SHP77 treated with DMSO at 0.1 percent for 48 hours (cell line): ENCODE data around the gene SMURF1.
"Not testable (repeated sequence)": the region's sequence is repeated elsewhere in the genome, so short reads cannot be mapped to it uniquely, and the experiment has no call there.

Experiments
- DNase-seq: peaks from one replicate; lab custom pipeline; 2025; lab: John Stamatoyannopoulos, UW

Gene SMURF1

DNA sequence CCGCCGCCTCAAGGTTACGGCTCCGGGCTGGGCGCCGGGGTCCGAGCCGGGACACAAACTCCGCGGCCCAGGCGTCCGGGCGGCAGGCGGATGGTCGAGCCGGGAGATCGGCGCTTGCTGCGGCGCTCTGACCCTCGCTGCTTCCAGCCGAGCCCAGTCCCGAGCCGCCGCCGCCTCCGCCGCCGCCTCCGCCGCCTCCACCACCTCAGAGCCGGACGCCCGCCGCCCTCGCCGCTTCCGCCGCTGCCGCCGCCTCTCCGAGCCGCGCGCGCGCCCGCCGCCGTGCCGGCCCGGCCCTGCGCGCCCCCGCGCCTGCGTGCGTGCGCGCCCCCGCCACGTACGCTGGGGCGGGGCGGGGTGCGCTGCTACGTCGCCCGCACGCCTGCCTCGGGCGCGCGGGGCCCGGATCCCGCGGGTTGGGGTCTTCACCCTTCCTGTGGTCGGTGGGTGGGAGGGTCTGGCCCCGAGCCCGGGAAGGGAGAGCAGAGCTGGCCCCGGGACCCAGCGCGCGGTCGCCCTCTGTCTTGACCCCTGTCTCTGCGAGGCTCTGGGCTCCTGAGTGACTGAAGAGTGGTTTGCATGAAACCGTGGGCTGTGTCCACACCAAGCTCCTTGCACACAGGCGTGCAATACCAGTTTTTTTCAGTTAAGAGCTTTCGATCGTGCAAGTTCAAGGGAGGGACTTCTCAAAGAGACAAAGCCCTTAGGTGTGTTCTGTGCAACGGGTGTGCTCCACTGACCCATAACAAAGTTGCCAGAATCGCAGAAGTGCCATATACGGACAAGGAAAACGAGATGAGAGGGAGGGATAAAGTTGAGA is at the start of gene SMURF1:
Gene SMURF1 (minus strand): TSS at position 256 of the 820 bp plus-strand sequence. CDS start 328 bp downstream, outside the sequence.
- no peak for DNase-seq

DNA sequence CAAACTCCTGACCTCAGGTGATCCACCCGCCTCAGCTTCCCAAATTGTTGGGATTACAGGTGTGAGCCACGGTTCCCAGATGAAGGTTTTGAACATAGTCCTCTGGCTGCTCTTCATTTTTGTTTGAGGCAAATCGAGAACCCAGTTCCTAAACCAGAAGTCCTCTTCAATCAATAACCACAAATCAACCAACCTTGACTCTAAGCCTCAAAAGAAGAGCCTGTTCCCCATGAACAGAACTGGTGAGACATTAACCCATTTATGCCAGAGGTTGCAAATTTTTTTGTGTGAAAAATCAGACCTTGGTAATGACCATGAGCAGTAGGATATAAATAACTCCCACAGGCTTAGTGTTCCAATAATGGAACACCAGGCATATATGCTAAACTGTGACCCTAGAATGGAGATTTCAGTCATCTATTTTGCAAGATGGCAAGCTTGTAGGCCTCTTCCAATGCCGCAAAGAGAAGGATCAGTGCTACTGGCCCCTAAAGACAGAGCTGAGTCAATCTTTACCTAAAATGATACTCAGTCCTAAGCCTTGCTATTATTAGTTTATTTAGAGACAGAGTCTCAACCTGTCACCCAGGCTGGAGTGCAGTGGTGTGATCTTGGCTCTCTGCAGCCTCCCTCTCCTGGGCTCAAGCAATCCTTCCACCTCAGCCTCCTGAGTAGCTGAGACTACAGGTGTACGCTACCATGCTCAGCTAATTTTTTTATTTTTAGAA is 48.1 kb upstream of the SMURF1 start:
- no peak for DNase-seq

DNA sequence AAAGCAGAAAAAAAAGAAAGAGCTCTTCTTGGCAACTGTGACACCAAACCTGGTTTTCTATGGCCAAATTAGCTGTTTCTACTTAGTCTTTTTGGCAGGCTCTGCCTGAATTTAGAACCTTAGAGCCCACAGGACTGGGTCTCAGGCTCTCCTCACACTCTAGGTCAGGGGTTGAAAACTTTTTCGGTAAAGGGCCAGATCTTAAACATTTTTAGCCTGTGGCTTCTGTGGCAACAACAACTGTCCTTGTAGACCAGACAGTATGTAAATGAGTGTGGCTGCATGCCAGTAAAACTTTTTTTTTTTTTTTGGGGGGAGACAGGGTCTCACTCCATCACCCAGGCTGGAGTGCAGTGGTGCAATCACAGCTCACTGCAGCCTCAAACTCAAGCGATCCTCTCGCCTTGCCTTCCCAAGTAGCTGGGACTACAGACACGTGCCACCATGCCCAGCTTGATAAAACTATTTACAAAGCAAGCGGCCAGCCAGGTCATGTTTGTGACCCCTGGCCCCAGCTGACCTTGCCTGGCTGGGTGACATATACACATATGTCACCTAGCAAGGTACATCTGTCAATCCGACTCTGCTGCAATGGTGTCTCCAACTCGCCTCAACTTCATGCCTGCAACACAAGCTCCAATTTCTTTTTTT is 46.6 kb upstream of the SMURF1 start:
- no peak for DNase-seq

DNA sequence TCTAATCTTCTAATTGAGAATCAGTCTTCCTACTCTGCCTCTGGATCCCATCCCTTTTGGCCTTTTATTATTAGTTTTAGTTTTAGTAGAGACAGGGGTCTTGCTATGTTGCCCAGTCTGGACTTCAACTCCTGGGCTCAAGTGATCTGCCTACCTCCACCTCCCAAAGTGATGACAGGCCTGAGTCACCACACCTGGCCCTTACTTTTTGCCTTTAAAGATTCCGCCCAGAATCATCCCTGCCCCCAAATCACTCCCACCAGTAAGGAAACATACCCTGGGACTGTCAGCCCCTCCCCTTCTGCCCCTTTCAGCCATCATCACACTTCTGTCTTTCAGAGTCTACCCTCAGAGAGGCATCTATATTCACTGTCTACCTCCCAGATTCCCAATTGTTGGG is 45.3 kb upstream of the SMURF1 start:
- DNase-seq, result no peak

DNA sequence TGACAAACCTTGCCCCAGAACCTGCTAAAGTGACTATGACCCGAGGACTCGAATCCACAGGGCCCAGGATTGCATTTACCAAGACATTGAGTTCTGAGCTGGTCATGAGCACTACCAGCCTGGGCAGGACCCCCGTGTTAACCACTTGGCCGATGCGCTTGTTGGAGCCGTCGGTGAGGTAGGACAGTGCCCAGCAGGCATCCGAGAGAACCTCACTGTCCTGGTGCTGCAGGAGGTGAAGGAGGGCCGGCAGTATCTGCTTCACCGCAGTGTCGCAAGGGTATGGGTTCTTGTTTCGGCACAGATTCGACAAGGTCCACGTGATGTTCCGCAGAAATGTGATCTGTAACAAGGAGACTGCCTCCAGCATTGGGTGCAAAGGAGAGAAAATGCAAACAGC is 44.3 kb upstream of the SMURF1 start:
- DNase-seq, result no peak

DNA sequence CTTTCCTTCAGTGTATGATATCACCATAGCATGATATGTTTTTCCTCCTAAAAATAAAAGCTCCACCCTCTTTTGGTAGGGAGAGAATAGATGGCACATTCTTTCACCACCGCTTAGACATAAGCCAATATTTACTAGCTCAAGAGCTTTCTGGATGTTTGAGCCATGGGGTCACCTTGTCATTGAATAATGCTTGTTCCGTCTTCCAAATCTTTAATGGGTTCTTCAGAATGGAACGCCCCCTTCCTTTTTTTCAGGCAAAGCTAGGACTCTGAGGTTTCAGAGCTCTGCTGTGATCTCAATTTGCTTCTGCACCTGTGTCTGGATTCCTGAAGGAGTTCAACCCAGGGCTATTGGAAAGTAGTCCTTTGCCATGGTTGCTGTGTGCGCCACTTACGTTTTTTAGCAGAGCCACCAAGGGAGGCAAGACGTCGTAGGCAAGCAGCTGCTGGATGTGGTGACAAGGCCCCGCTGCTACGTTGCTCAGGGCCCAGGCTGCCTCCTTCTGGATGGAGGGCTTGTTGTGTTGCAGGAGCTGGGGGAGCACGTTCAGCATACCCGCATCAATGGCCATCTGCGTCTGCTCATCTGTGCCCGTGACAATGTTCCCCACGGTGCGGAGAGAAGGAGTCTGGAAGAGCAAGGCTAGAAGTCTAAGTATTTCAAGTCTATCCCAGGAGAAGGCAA is 40.8 kb upstream of the SMURF1 start:
- no peak for DNase-seq

DNA sequence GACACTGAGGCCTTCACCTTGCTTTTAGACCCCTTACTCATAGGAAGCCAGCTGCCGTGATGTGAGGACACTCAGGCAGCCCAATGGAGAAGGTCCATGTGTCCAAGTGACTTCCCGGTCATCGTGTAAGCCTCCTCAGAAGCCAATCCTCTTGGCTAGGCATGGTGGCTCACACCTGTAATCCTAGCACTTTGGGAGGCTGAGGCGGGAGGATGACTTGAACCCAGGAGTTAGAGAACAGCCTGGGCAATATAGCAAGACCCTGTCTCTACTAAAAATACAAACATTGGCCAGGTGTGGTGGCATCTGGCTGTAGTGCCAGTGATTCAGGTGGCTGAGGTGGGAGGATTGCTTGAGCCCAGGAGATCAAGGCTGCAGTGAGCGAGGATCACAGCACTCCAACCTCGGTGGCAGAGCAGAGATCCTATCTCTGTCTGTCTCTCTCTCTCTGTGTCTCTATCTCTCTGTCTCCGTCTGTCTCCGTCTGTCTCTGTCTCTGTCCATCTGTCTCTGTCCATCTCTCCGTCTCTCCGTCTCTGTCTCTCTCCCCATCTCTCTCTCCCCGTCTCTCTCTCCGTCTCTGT is 36.3 kb upstream of the SMURF1 start:
- DNase-seq, result no peak

DNA sequence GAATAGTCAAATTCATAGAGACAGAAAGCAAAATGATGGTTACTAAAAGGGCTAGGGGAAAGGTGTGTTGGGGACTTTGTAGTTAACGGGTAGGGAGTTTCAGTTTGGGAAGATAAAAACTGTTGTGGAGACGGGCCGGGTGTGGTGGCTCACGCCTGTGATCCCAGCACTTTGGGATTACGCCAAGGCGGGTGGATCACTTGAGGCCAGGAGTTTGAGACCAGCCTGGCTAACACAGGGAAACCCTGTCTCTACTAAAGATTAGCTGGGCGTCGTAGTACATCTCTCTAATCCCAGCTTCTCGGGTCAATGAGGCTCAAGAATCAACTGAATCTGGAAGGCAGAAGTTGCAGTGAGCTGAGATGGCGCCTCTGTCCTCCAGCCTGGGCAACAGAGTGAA is 33.3 kb upstream of the SMURF1 start:
- DNase-seq, result no peak

DNA sequence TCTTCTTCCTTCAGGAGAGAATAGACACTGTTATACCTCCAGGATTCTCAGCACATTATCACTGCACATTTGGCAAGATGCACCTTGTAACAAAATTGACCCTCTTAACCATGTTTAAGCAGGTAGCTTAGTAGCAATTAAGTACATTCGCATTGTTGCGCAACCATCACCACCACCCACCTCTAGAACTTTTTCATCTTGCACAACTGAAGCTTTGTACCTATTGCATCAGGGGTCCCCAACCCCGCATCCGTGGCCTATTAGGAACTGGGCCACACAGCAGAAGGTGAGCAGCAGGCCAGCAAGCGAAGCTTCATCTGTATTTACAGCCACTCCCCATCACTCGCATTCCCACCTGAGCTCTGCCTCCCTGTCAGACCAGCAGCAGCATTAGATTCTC is 29.9 kb upstream of the SMURF1 start:
- DNase-seq, result no peak

DNA sequence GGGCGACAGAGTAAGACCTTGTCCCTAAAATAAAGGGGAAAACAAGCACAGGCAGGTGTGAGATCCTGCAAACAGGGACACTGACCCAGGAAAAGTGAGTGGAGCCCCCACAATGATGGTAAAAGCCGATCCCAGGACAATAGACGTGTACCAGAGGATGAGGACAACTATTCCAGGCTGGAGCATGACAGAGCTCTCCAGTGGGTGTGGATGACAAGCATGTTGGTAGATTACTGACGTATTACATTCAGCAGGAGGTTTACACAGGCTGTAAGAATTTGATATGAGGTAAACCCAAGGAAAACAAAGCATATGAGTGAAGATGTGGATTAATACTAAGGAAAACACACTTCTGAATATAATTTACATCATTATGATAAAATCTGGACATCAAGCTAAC is 27.8 kb upstream of the SMURF1 start:
- DNase-seq, result no peak

DNA sequence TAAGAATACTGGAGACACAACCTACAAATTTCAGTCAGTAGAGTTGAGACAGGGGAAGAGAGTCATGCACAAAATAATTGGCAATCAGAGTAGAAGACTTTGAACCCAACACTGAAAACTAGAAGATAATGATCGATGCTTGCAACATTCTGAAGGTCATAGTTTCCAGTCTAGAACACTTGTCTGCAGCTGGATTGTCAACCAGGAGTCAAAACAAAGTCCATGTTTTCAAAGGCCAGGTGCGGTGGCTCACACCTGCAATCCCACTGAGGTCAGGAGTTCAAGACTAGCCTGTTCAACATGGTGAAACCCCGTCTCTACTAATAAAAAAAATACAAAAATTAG is 26.8 kb upstream of the SMURF1 start:
- DNase-seq, result no peak

DNA sequence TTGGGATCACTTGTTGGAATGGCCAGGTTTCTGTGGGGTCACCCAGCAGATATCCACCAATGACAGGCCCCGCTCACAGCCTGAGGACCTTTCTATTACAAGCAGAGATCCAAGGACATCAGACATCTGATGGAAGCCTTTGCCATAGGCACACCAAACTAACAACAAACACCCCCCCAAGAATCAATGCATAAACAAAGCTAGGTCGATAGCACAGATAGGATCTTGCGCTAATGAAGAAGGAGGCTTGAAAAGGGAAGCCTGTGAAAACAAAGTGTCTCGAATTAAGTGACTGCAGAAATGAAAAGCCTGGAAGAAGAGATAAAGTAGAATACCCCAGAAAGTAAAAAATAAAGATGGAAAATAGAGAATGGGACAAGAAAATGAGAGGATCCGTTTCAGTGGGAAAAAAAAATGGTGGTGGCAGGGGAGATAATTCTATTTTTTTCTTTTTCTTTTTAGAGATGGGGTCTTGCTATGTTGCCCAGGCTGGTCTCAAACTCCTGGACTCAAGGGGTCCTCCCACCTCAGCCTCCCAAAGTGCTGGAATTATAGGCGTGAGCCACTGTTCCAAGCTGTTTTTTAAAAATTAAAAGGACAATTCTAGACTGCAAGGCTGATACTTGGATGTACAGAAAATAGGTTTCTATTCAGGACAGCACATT is 26.3 kb upstream of the SMURF1 start:
- DNase-seq, result no peak

DNA sequence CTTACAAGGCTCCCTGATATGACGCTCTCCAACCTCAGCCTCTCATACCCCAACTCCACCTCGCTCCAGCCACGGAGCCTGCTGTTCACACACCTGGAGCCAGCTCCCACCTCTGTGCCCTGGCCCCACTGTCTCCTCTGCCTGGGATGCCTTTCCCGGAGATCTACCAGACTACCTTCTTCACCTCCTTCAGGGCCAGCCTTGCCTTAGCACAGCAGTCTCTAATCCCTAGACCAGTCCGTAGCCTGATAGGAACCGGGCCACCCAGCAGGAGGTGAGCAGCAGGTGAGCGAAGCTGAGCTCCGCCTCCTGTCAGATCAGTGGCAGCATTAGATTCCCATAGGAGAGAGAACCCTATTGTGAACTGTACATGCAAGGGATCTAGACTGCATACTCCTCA is 23.2 kb upstream of the SMURF1 start:
- DNase-seq, result no peak

DNA sequence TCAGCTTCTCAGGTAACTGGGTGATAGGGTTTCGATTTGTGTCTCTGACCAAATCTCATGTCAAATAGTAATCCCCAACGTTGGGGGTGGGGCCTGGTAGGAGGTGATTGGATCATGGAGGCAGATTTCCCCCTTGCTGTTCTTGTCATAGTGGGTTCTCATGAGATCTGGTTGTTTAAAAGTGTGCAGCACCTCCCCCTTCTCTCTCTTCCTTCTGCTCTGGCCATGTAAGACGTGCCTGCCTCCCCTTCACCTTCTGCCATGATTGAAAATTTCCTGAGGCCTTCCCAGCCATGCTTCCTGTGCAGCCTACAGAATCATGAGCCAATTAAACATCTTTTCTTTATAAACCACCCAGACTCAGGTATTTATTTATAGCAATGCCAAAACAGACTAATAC is 21.9 kb upstream of the SMURF1 start:
- DNase-seq, result no peak

DNA sequence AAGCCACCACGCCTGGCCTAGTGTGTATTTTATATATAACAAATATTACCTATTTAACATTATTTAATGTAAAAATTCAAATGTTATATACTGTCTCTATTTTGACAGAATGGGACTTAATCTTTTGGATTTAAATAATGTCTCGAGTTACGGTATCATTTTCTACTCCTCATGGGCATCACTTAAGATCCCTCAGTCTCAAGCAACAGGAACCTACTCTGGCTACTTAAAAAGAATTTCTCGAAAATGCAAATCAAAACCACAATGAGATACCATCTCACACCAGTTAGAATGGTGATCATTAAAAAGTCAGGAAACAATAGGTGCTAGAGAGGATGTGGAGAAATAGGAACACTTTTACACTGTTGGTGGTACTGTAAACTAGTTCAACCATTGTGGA is 19.8 kb upstream of the SMURF1 start:
- DNase-seq, result not testable (repeated sequence)

DNA sequence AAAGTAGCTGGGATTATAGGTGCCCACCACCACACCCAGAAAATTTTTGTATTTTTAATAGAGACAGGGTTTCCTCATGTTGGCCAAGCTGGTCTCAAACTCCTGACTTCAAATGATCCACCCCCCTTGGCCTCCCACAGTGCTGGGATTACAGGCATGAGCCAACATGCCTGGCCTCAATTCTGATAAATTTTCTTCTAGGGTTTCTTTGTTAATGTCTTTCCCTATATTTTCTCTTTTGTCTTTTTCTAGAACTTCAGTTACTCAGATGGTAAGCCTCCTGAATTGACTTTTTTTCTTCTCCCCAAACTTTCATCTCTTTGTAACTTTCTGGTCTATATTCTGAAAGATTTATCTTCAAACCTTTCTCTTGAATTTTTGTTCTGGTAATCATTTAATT is 12.7 kb upstream of the SMURF1 start:
- no peak for DNase-seq

DNA sequence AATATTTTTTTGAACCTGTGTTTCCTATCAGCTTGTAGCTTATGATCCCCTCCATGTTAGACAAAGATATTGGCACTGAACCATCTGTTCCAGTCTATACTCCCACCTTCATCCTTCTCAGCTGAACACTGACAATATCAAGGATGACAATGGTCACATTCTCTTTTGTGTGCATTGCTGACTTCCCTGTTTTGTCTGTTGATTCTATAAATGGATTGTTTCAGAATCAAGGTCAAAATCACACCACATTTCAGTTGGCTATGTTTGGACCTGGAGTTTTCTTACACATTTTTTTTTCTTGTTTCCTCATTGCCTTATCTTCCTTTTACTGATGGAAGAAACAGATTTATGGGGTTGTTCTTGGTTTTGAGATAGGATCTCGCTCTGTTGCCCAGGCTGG is 11.3 kb upstream of the SMURF1 start:
- no peak for DNase-seq

DNA sequence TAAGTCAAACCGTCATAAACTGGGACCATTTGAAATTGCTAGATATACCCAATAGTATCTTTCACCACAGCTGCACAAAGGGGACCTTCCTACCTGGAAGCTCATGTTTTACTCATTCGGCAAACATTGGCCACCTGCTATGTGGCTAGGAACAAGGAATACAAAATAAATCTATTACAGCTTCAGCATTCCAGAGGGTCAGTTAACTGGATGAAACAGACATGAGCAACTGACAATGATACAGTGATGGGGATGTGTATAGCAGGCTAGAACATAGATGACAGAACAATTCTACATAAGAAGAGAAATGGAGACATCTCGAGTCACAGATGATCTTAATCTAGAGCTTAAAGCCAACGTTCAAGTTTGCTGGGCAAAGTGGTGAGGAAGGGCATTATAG is 3.1 kb upstream of the SMURF1 start:
- DNase-seq, result no peak

DNA sequence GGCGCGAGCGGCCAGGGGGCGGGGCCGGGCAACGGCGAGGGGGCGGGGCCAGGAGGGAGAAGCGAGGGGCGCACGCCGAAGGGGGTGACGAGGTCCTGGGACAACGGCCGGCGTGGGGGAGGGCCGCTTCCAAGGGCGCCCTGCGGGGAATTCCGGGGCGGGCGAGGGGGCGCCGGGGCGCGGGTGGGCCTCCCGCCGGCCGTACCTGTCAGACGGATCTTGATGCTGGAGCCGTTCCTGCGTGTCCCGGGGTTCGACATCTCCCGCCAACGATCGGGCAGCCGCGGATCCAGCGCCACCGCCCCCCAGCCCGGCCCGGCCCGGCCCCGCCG is 421 bp downstream of the SMURF1 start:
- DNase-seq, result no peak

DNA sequence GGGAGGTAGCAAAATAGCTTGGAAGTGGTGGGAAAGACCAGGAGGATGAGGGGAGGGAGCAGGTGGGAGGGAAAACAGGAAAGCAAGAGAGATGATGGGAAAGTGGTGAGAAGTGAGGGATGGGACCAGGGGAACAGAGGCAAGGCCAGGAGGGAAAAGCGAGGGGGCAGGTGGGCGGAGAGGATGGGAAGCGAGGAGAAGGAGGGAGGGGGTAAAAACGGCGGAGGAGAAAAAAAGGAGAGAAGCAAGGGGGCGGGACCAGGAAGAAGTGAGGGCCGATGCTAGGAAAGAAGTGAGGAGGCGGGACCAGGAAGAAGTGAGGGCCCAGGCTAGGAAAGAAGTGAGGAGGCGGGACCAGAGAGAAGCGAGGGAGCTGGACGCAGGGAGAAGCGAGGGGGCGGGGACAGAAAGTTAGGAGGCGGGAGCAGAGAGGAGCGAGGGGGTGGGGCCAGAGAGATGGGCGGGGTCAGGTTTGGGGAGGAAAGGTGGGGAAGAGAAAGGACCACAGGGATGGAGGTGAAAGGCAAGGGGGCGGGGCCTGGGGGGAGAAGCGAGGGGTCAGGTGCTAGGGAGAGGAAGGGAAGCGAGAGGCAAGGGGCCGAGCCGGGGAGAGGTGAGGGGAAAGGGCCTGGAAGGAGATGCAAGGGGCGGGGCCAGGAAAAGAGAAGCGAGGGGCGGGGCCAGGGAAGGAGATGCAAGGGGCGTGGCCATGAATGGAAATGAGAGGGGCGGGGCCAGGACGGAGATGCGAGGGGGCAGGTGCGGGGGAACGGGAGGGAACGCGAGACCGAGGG is 984 bp downstream of the SMURF1 start:
- peak; percentile 19 for DNase-seq
